ENCODE data around the gene RTN4RL1.
A peak's percentile ranks its signal among the peaks of the same experiment; 100 is the strongest.

Gene RTN4RL1

GRCh38 chr17:1986783-1987451 lies 38.2 kb downstream of the RTN4RL1 start:
- ChIA-PET POLR2A (interaction anchor here (1.0 kb wide), 1 partner anchor 13 kb away, joined by 3 read pairs; no protein-coding TSS in a partner anchor), CTCF (interaction anchor here (0.8 kb wide), 1 partner anchor 272 kb away, joined by 3 read pairs; no protein-coding TSS in a partner anchor)
- Histone ChIP-seq H3K4me1 (ENCODE audit: control insufficient read depth, insufficient read depth, low read length) (no peaks in the 10 kb centered on the region), H3K36me3 (ENCODE audit: control insufficient read depth in 2 of 2, insufficient read depth in 1 of 2, low read length in 2 of 2) (no peaks in the 10 kb centered on the region), H3K4me3 (ENCODE audit: low read depth, low read length) (no peak overlapping the region), H3K27ac (ENCODE audit: extremely low read depth, low read depth, low read length) (no peak overlapping the region), H3K9me3 (ENCODE audit: control insufficient read depth, insufficient read depth, low read depth, low read length) (no peaks in the 10 kb centered on the region)
- TF ChIP-seq ZNF10 (tag by site-specific recombination; IDR thresholded peaks at IDR 0.05) (no peak), EGR2 (tag by site-specific recombination; IDR thresholded peaks at IDR 0.05; ENCODE audit: low read depth) (peak; percentile 34; the same call in 1 of the 2 replicates), ZBTB6 (tag by site-specific recombination; IDR thresholded peaks at IDR 0.05) (peak; percentile 58; the same call in 1 of the 2 replicates)

GRCh38 chr17:1985686-1986085 lies 39.4 kb downstream of the RTN4RL1 start:
- Histone ChIP-seq H3K4me1 (ENCODE audit: control insufficient read depth, insufficient read depth, low read length) (no peaks in the 10 kb centered on the region), H3K36me3 (ENCODE audit: control insufficient read depth in 2 of 2, insufficient read depth in 1 of 2, low read length in 2 of 2) (no peaks in the 10 kb centered on the region), H3K4me3 (ENCODE audit: low read depth, low read length) (no peak overlapping the region), H3K9me3 (ENCODE audit: control insufficient read depth, insufficient read depth, low read depth, low read length) (no peaks in the 10 kb centered on the region), H3K27ac (ENCODE audit: extremely low read depth, low read depth, low read length) (no peak overlapping the region)
- CTCF ChIA-PET = no interaction called here
- TF ChIP-seq PRDM10 (tag by site-specific recombination; IDR thresholded peaks at IDR 0.05) (peak; percentile 73), ZNF701 (tag by site-specific recombination; IDR thresholded peaks at IDR 0.05) (no peak), SP7 (tag by site-specific recombination; IDR thresholded peaks at IDR 0.05) (0 out of 2 replicates have a peak, but pooled peaks have one; percentile 30)
- POLR2A ChIA-PET = no interaction called here

- Histone ChIP-seq H3K27ac (ENCODE audit: extremely low read depth, low read depth, low read length) (no peak overlapping the region), H3K9me3 (ENCODE audit: control insufficient read depth, insufficient read depth, low read depth, low read length) (no peaks in the 10 kb centered on the region), H3K36me3 (ENCODE audit: control insufficient read depth in 2 of 2, insufficient read depth in 1 of 2, low read length in 2 of 2) (no peaks in the 10 kb centered on the region), H3K4me1 (ENCODE audit: control insufficient read depth, insufficient read depth, low read length) (no peaks in the 10 kb centered on the region), H3K4me3 (ENCODE audit: low read depth, low read length) (no peak overlapping the region)
- ChIA-PET CTCF (no interaction called here), POLR2A (interaction anchor here (1.5 kb wide), 1 partner anchor 12 kb away, joined by 3 read pairs; no protein-coding TSS in a partner anchor)
- TF ChIP-seq ZNF391 (tag by site-specific recombination; IDR thresholded peaks at IDR 0.05; ENCODE audit: borderline replicate concordance, low read depth) (no peak), ZNF10 (tag by site-specific recombination; IDR thresholded peaks at IDR 0.05) (no peak), ZNF560 (tag by site-specific recombination; IDR thresholded peaks at IDR 0.05; ENCODE audit: borderline replicate concordance) (no peak), TRIM28 (IDR thresholded peaks at IDR 0.05; ENCODE audit: borderline replicate concordance, low read length) (no peak), ZBTB44 (tag by site-specific recombination; IDR thresholded peaks at IDR 0.05) (no peak), MYNN (tag by site-specific recombination; IDR thresholded peaks at IDR 0.05; ENCODE audit: borderline replicate concordance) (no peak), ZNF214 (tag by site-specific recombination; IDR thresholded peaks at IDR 0.05; ENCODE audit: borderline replicate concordance) (no peak), ZBTB21 (tag by site-specific recombination; IDR thresholded peaks at IDR 0.05) (no peak), YY2 (tag by site-specific recombination; IDR thresholded peaks at IDR 0.05) (no peak), ZNF133 (tag by site-specific recombination; IDR thresholded peaks at IDR 0.05) (no peak), ZNF518A (tag by site-specific recombination; conservative IDR thresholded peaks at IDR 0.05; ENCODE audit: low read depth) (no peak), ZNF513 (tag by site-specific recombination; IDR thresholded peaks at IDR 0.05) (no peak)
Observed at GRCh38 chr17:1985093-1985492, 40.0 kb downstream of the RTN4RL1 start.

All from HEK293 (cell line).